ENCODE results near the gene CRYGS.
"Not testable (repeated sequence)": the region's sequence is repeated elsewhere in the genome, so short reads cannot be mapped to it uniquely, and the experiment has no call there.

- not testable (repeated sequence) for TF ChIP-seq CTCF (IDR thresholded peaks at IDR 0.05; ENCODE audit: low read depth, low read length); MYC (IDR thresholded peaks at IDR 0.05; ENCODE audit: low read depth, low read length); POLR2A (IDR thresholded peaks at IDR 0.05; ENCODE audit: extremely low read depth, insufficient read length); MAX (IDR thresholded peaks at IDR 0.05; ENCODE audit: low read depth, low read length)
These were observed 25.2 kb upstream of the CRYGS start for GRCh38 chr3:186569361-186569760.

Data from NB4 (cell line).